Neural cell (in vitro differentiated cells): ENCODE results near the gene SPAG16. TPM values are rescaled to one million over a fixed set of nuclear protein-coding genes. Genes with fewer than 3 reads are reported as not detected.

ENCODE experiments used
- H2AFZ ChIP-seq: fragments of 200-600, 300-800 bp; sonication (generic), shearing (Covaris generic); 2 replicates; pipeline ENCODE4 v1.6.0; 2014; ENCODE audit warnings: low read depth, mild to moderate bottlenecking, antibody characterized with exemption, low read length, moderate library complexity
- H3F3A ChIP-seq: fragments of 200-600 bp; shearing (Covaris generic); 2 replicates; pipeline ENCODE4 v1.6.1; 2016; ENCODE audit warnings: mild to moderate bottlenecking, moderate library complexity, mixed read lengths, antibody characterized with exemption, low read length; ENCODE audit not compliant: insufficient read depth, poor library complexity, severe bottlenecking
- H3K27ac ChIP-seq: fragments of 200-600, 300-800 bp; sonication (generic), shearing (Covaris generic); 2 replicates; pipeline ENCODE4 v1.5.1; 2014; ENCODE audit warnings: mild to moderate bottlenecking, low read length, moderate library complexity
- H3K27me3 ChIP-seq: fragments of 300-800, 200-600 bp; sonication (generic), shearing (Covaris generic); 2 replicates; pipeline ENCODE4 v1.6.0; 2014; ENCODE audit warnings: mild to moderate bottlenecking, low read depth, low read length, moderate library complexity; ENCODE audit not compliant: insufficient read depth
- H3K36me3 ChIP-seq: fragments of 300-800, 200-600 bp; sonication (generic), shearing (Covaris generic); 2 replicates; pipeline ENCODE4 v1.5.1; 2014; ENCODE audit warnings: mild to moderate bottlenecking, antibody characterized with exemption, low read length, moderate library complexity; ENCODE audit not compliant: insufficient read depth
- H3K4me2 ChIP-seq: fragments of 300-800, 200-600 bp; sonication (generic), shearing (Covaris generic); 2 replicates; pipeline ENCODE4 v1.6.0; 2014; ENCODE audit warnings: mild to moderate bottlenecking, low read length
- H3K4me3 ChIP-seq: fragments of 300-800, 200-600 bp; sonication (generic), shearing (Covaris generic); 2 replicates; pipeline ENCODE4 v1.5.1; 2014; ENCODE audit warnings: mild to moderate bottlenecking, low read length, moderate library complexity
- H3K79me2 ChIP-seq: fragments of 200-600 bp; shearing (Covaris generic); replicated peaks from 2 replicates; pipeline ENCODE4 v1.6.0; 2014; ENCODE audit warnings: mild to moderate bottlenecking, low read length, moderate library complexity; ENCODE audit not compliant: insufficient read depth
- H3K9ac ChIP-seq: fragments of 300-800, 200-600 bp; sonication (generic), shearing (Covaris generic); 2 replicates; pipeline ENCODE4 v1.6.1; 2016; ENCODE audit warnings: mild to moderate bottlenecking, low read length, mixed read lengths
- H3K9me2 ChIP-seq: fragments of 200-600 bp; shearing (Covaris generic); 2 replicates; pipeline ENCODE4 v1.6.1; 2016; ENCODE audit warnings: mild to moderate bottlenecking, low read length, mixed read lengths; ENCODE audit not compliant: insufficient read depth
- H3K9me3 ChIP-seq: fragments of 200-600, 300-800 bp; sonication (generic), shearing (Covaris generic); 2 replicates; pipeline ENCODE4 v1.6.1; 2016; ENCODE audit warnings: mild to moderate bottlenecking, mixed run types, low read length, moderate library complexity, mixed read lengths
- H4K20me1 ChIP-seq: fragments of 200-600 bp; shearing (Covaris generic); 2 replicates; pipeline ENCODE4 v1.6.1; 2016; ENCODE audit warnings: mild to moderate bottlenecking, mixed run types; ENCODE audit not compliant: insufficient read depth
- CTCF ChIP-seq: fragments of 450-650 bp; IDR thresholded peaks from 2 replicates; pipeline ENCODE4 v1.5.1; 2014; ENCODE audit warnings: antibody characterized with exemption, mild to moderate bottlenecking, moderate library complexity; ENCODE audit not compliant: poor library complexity, severe bottlenecking
- EP300 ChIP-seq: fragments of 450-650 bp; conservative IDR thresholded peaks from 2 replicates; pipeline ENCODE4 v1.6.1; 2014; ENCODE audit warnings: antibody characterized with exemption, mild to moderate bottlenecking, moderate library complexity; ENCODE audit not compliant: poor library complexity, severe bottlenecking
- EZH2 ChIP-seq: fragments of 200-600, 300-800 bp; shearing (Covaris generic), sonication (generic); IDR thresholded peaks from 2 replicates; pipeline ENCODE4 v1.6.1; 2014; ENCODE audit warnings: antibody characterized with exemption, low read length, borderline replicate concordance, mild to moderate bottlenecking; ENCODE audit not compliant: insufficient read depth, poor library complexity, severe bottlenecking
- MXI1 ChIP-seq: fragments of 450-650 bp; conservative IDR thresholded peaks from 2 replicates; pipeline ENCODE4 v1.6.1; 2014; ENCODE audit warnings: antibody characterized with exemption, mild to moderate bottlenecking; ENCODE audit not compliant: poor library complexity, severe bottlenecking
- POLR2AphosphoS5 ChIP-seq: IDR thresholded peaks from 2 replicates; pipeline ENCODE4 v1.6.1; 2012
- RAD21 ChIP-seq: fragments of 450-650 bp; conservative IDR thresholded peaks from 2 replicates; pipeline ENCODE4 v1.6.1; 2014; ENCODE audit warnings: antibody characterized with exemption, mild to moderate bottlenecking, moderate library complexity
- REST ChIP-seq: IDR thresholded peaks from 2 replicates; pipeline ENCODE4 v1.6.1; 2012; ENCODE audit warnings: borderline replicate concordance
- SMC3 ChIP-seq: fragments of 450-650 bp; conservative IDR thresholded peaks from 2 replicates; pipeline ENCODE4 v1.6.1; 2014; ENCODE audit warnings: antibody characterized with exemption, mild to moderate bottlenecking, moderate library complexity; ENCODE audit not compliant: poor library complexity
- TAF1 ChIP-seq: IDR thresholded peaks from 2 replicates; pipeline ENCODE4 v1.6.1; 2012; ENCODE audit warnings: low read depth
- polyA plus RNA-seq: library from polyadenylated mRNA; depleted of rRNA; stranded (reverse); fragments of >200 nt; gene quantifications from 2 replicates; pipeline ENCODE4 v1.2.3, GENCODE V29; 2014

Gene SPAG16
- polyA plus RNA-seq, 1 donor from 2014 or later, result 75.4 TPM

GRCh38 chr2:214246417-214246816 is 962.2 kb downstream of the SPAG16 start:
- Histone ChIP-seq H3K27ac (no peak overlapping the region), H3K79me2 (no peaks in the 10 kb centered on the region), H3K9me3 (no peaks in the 10 kb centered on the region), H3K4me3 (no peak overlapping the region), H3K9ac (no peak overlapping the region), H2AFZ (no peak overlapping the region), H3K36me3 (no peaks in the 10 kb centered on the region), H4K20me1 (no peaks in the 10 kb centered on the region), H3K9me2 (no peaks in the 10 kb centered on the region), H3K4me2 (no peak overlapping the region), H3K27me3 (no peaks in the 10 kb centered on the region), H3F3A (no peaks in the 10 kb centered on the region)
- TF ChIP-seq POLR2AphosphoS5 (no peak), TAF1 (no peak), REST (no peak), EP300 (no peak), CTCF (no peak), RAD21 (no peak), SMC3 (no peak), MXI1 (no peak), EZH2 (no peak)

GRCh38 chr2:214247531-214247930 is 963.3 kb downstream of the SPAG16 start:
- Histone ChIP-seq H4K20me1 (no peaks in the 10 kb centered on the region), H3K27me3 (no peaks in the 10 kb centered on the region), H3K79me2 (no peaks in the 10 kb centered on the region), H3F3A (no peaks in the 10 kb centered on the region), H3K9me3 (no peaks in the 10 kb centered on the region), H3K4me2 (no peak overlapping the region), H2AFZ (no peak overlapping the region), H3K4me3 (no peak overlapping the region), H3K36me3 (no peaks in the 10 kb centered on the region), H3K9ac (no peak overlapping the region), H3K27ac (no peak overlapping the region), H3K9me2 (no peaks in the 10 kb centered on the region)
- TF ChIP-seq TAF1 (no peak), MXI1 (no peak), CTCF (no peak), EP300 (no peak), POLR2AphosphoS5 (no peak), REST (no peak), SMC3 (no peak), EZH2 (no peak), RAD21 (no peak)
